DOHH2 (cell line): Measurements from ENCODE around the gene PDE4B.

Experiments
- H3F3A ChIP-seq: fragments of 200-600 bp; sonication (generic), shearing (Covaris generic); 2 replicates; pipeline ENCODE4 v1.6.0; 2016; ENCODE audit warnings: antibody characterized with exemption, mild to moderate bottlenecking; ENCODE audit not compliant: control insufficient read depth, insufficient read depth
- H3K27ac ChIP-seq: fragments of 200-600 bp; sonication (generic); 2 replicates; pipeline ENCODE4 v1.5.1; 2014; ENCODE audit warnings: low read depth, mild to moderate bottlenecking, low read length, moderate library complexity
- H3K27me3 ChIP-seq: fragments of 200-600 bp; sonication (generic); 2 replicates; pipeline ENCODE4 v1.6.1; 2014; ENCODE audit warnings: mild to moderate bottlenecking, low read length, mixed read lengths; ENCODE audit not compliant: control insufficient read depth
- H3K36me3 ChIP-seq: fragments of 200-600 bp; sonication (generic); 2 replicates; pipeline ENCODE4 v1.6.1; 2014; ENCODE audit warnings: mild to moderate bottlenecking, low read length, moderate library complexity, mixed read lengths; ENCODE audit not compliant: control insufficient read depth
- H3K4me1 ChIP-seq: fragments of 200-600 bp; sonication (generic); 2 replicates; pipeline ENCODE4 v1.6.1; 2014; ENCODE audit warnings: mild to moderate bottlenecking, low read length, mixed read lengths; ENCODE audit not compliant: control insufficient read depth
- H3K4me2 ChIP-seq: fragments of 200-600 bp; sonication (generic); 2 replicates; pipeline ENCODE4 v1.6.0; 2014; ENCODE audit warnings: mild to moderate bottlenecking, low read length, moderate library complexity
- H3K4me3 ChIP-seq: fragments of 200-600 bp; sonication (generic); 2 replicates; pipeline ENCODE4 v1.5.1; 2014; ENCODE audit warnings: mild to moderate bottlenecking, low read length, mixed read lengths
- H3K79me2 ChIP-seq: fragments of 200-600 bp; sonication (generic); 2 replicates; pipeline ENCODE4 v1.6.1; 2014; ENCODE audit warnings: mild to moderate bottlenecking, low read length, mixed read lengths; ENCODE audit not compliant: control insufficient read depth
- H3K9me2 ChIP-seq: fragments of 200-600 bp; sonication (generic); replicated peaks from 2 replicates; pipeline ENCODE4 v1.6.1; 2014; ENCODE audit warnings: mild to moderate bottlenecking, low read length, mixed read lengths; ENCODE audit not compliant: control insufficient read depth
- H3K9me3 ChIP-seq: fragments of 200-600 bp; sonication (generic); 2 replicates; pipeline ENCODE4 v1.6.1; 2014; ENCODE audit warnings: antibody characterized with exemption, low read length, mixed read lengths; ENCODE audit not compliant: control insufficient read depth, insufficient read depth
- H4K20me1 ChIP-seq: fragments of 200-600 bp; sonication (generic); 2 replicates; pipeline ENCODE4 v1.6.0; 2014; ENCODE audit warnings: low read depth, mild to moderate bottlenecking, antibody characterized with exemption, low read length, moderate library complexity; ENCODE audit not compliant: control insufficient read depth, insufficient read depth
- EZH2phosphoT487 ChIP-seq: fragments of 200-600 bp; sonication (generic); IDR thresholded peaks from 2 replicates; pipeline ENCODE4 v1.6.1; 2017; ENCODE audit warnings: borderline replicate concordance, mild to moderate bottlenecking, antibody characterized with exemption, low read length, moderate library complexity, mixed read lengths
- TF ChIP-seq, protein P1 (sequence below): fragments of 200-600 bp; sonication (generic); IDR thresholded peaks from one replicate; pipeline ENCODE4 v1.5.1; 2014; ENCODE audit warnings: antibody characterized with exemption, mild to moderate bottlenecking, low read depth, low read length; ENCODE audit not compliant: poor library complexity, severe bottlenecking

The PDE4B gene

DNA sequence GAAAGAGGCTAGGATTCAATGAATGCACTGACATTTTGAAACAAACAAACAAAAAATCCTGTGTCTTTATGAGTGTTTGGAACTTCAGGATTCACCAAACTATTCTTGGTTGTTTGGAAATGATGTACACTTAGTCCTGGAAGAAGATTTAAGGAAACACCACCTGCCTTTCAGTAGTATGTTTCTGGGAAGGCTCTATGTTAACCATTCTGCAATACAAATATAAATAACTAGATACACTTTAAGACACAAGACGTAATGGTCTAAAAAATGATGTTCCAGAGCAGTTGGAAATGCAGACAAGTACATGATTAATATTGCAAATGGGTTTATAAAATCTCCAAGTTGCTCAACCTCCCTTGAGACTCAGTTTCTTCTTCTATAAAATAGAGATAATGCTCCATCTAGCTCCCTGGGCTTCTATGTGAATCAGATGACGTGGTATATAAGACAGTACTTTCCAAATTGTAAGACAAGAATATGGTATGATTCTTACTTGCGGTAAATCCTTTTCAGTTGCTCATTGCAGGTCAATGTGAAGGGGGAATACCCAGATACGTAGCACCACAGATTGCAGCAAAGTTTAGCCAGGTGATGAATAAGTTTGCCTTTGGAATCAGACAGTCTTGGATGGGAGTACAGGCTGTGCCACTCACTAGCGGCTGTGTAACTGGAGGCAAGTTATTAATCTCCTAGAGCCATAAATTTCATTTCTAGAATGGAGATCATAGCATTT is 516.5 kb downstream of the PDE4B start:
- no peaks in the 10 kb centered on the region for H4K20me1 ChIP-seq
- H3K4me3 ChIP-seq = no peak overlapping the region
- H3K27ac ChIP-seq = no peak overlapping the region
- H3K4me1 ChIP-seq = no peaks in the 10 kb centered on the region
- no peaks in the 10 kb centered on the region for H3K9me3 ChIP-seq
- no peaks in the 10 kb centered on the region for H3K9me2 ChIP-seq
- no peaks in the 10 kb centered on the region for H3K36me3 ChIP-seq
- H3F3A ChIP-seq = no peaks in the 10 kb centered on the region
- H3K79me2 ChIP-seq = no peaks in the 10 kb centered on the region
- no peaks in the 10 kb centered on the region for H3K27me3 ChIP-seq
- TF ChIP-seq, protein P1, sequence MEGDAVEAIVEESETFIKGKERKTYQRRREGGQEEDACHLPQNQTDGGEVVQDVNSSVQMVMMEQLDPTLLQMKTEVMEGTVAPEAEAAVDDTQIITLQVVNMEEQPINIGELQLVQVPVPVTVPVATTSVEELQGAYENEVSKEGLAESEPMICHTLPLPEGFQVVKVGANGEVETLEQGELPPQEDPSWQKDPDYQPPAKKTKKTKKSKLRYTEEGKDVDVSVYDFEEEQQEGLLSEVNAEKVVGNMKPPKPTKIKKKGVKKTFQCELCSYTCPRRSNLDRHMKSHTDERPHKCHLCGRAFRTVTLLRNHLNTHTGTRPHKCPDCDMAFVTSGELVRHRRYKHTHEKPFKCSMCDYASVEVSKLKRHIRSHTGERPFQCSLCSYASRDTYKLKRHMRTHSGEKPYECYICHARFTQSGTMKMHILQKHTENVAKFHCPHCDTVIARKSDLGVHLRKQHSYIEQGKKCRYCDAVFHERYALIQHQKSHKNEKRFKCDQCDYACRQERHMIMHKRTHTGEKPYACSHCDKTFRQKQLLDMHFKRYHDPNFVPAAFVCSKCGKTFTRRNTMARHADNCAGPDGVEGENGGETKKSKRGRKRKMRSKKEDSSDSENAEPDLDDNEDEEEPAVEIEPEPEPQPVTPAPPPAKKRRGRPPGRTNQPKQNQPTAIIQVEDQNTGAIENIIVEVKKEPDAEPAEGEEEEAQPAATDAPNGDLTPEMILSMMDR = no peak
- no peak for TF ChIP-seq EZH2phosphoT487
- no peak overlapping the region for H3K4me2 ChIP-seq

DNA sequence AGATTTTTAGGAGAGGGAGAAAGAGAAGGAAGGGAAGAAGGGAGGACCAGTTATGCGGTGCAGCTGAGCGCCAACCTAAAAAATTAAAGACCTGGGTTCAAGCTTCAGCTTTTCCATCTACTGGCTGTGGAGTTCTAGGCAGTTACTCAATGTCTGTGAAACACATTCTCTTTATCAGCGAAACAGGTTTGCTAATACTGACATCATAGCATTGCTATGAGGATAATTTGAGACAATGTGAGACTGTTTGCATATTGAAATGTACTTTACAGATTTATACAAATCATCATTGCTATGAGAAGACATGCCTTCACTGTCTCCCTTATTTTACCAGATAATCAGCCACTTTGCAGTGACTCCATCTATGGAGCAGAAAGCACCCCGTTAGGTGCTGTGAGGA is 518.4 kb downstream of the PDE4B start:
- Histone ChIP-seq H3K9me3 (no peaks in the 10 kb centered on the region), H3K27ac (no peak overlapping the region), H3K27me3 (no peaks in the 10 kb centered on the region), H3K36me3 (no peaks in the 10 kb centered on the region), H4K20me1 (no peaks in the 10 kb centered on the region), H3K4me1 (no peaks in the 10 kb centered on the region), H3K4me2 (no peak overlapping the region), H3F3A (no peaks in the 10 kb centered on the region), H3K79me2 (no peaks in the 10 kb centered on the region), H3K9me2 (no peaks in the 10 kb centered on the region), H3K4me3 (no peak overlapping the region)
- TF ChIP-seq, protein P1 = no peak
- no peak for TF ChIP-seq EZH2phosphoT487

DNA sequence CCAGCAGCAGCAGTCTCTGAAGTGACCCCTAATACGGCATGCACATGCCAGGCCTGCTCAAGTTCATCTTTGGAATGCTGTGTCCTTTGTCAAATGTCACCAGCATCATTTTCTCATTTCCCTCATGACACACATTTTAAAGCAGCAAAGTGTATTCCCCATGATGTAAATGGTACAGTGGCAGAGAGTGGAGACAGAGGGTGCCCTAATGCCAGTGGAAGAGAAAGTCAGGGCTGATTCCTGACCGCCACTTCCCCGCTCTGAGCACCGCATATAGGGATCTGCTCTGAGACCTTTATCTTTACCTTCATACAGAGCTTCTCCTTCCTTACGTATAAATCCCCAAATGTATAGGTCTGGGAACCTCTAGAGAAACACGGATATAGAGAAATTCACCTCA is 518.9 kb downstream of the PDE4B start:
- no peaks in the 10 kb centered on the region for H3K9me3 ChIP-seq

More for the DNA sequence above, 518.9 kb downstream of the PDE4B start:
- TF ChIP-seq EZH2phosphoT487 = no peak
- TF ChIP-seq, protein P1 = no peak
- Histone ChIP-seq H3K27me3 (no peaks in the 10 kb centered on the region), H3K27ac (no peak overlapping the region), H3K4me3 (no peak overlapping the region), H3F3A (no peaks in the 10 kb centered on the region), H3K36me3 (no peaks in the 10 kb centered on the region), H3K4me2 (no peak overlapping the region), H4K20me1 (no peaks in the 10 kb centered on the region), H3K79me2 (no peaks in the 10 kb centered on the region), H3K9me2 (no peaks in the 10 kb centered on the region), H3K4me1 (no peaks in the 10 kb centered on the region)
